SK-N-SH treated with all-trans-retinoic acid at 6 μM for 48 hours (cell line): ENCODE measurements around the gene SLC37A1.

Experiments
- ARNTL ChIP-seq: fragments of 450-650 bp; formaldehyde crosslinking; IDR thresholded peaks from 2 replicates; pipeline ENCODE4 v1.5.0; 2020; ENCODE audit warnings: low read depth, mild to moderate bottlenecking, moderate library complexity, borderline replicate concordance
- CREB5 ChIP-seq: fragments of 250-450 bp; sonication (Bioruptor Pico); IDR thresholded peaks from 2 replicates; pipeline ENCODE4 v1.5.1; 2020; ENCODE audit warnings: low read depth, mild to moderate bottlenecking, moderate library complexity
- GLIS3 ChIP-seq: fragments of 250-450 bp; sonication (Bioruptor Pico); IDR thresholded peaks from 2 replicates; pipeline ENCODE4 v1.5.0; 2020; ENCODE audit warnings: mild to moderate bottlenecking, moderate library complexity
- ISL1 ChIP-seq: fragments of 250-450 bp; sonication (Bioruptor Pico); IDR thresholded peaks from 2 replicates; pipeline ENCODE4 v2.1.2; 2022; ENCODE audit warnings: mild to moderate bottlenecking, moderate library complexity
- OSR1 ChIP-seq: fragments of 250-450 bp; sonication (Bioruptor Pico); IDR thresholded peaks from 2 replicates; pipeline ENCODE4 v1.8.0; 2022; ENCODE audit warnings: moderate library complexity, mild to moderate bottlenecking, inconsistent platforms
- PATZ1 ChIP-seq: fragments of 250-450 bp; sonication (Bioruptor Pico); IDR thresholded peaks from 2 replicates; pipeline ENCODE4 v1.8.0; 2020; ENCODE audit warnings: mild to moderate bottlenecking, moderate library complexity, borderline replicate concordance
- PPARA ChIP-seq: fragments of 250-450 bp; sonication (Bioruptor Pico); IDR thresholded peaks from 2 replicates; pipeline ENCODE4 v1.5.0; 2020; ENCODE audit warnings: mild to moderate bottlenecking, borderline replicate concordance
- RARB ChIP-seq: fragments of 250-450 bp; sonication (Bioruptor Pico); IDR thresholded peaks from 2 replicates; pipeline ENCODE4 v1.8.0; 2021; ENCODE audit warnings: mild to moderate bottlenecking, moderate library complexity
- ZFP3 ChIP-seq: fragments of 250-450 bp; sonication (Bioruptor Pico); IDR thresholded peaks from 2 replicates; pipeline ENCODE4 v1.5.0; 2020; ENCODE audit warnings: mild to moderate bottlenecking, moderate library complexity
- ZFP30 ChIP-seq: fragments of 450-650 bp; formaldehyde crosslinking; IDR thresholded peaks from 2 replicates; pipeline ENCODE4 v1.5.0; 2022; ENCODE audit warnings: mild to moderate bottlenecking, moderate library complexity
- ZNF565 ChIP-seq: fragments of 450-650 bp; formaldehyde crosslinking; conservative IDR thresholded peaks from 2 replicates; pipeline ENCODE4 v1.5.0; 2020; ENCODE audit warnings: low read depth, mild to moderate bottlenecking, moderate library complexity
- TF ChIP-seq, protein P1 (sequence below): fragments of 250-450 bp; sonication (Bioruptor Pico); IDR thresholded peaks from 2 replicates; pipeline ENCODE4 v1.8.0; 2021; ENCODE audit warnings: low read depth, mild to moderate bottlenecking, moderate library complexity, borderline replicate concordance

GRCh38 chr21:42607102-42607501, 93.5 kb downstream of the SLC37A1 start:
- TF ChIP-seq ZFP3 (CRISPR knock-in tag) (no peak), ZNF565 (no peak), CREB5 (CRISPR knock-in tag) (no peak), GLIS3 (no peak), PATZ1 (CRISPR knock-in tag) (no peak), ARNTL (CRISPR knock-in tag) (no peak), RARB (CRISPR knock-in tag) (no peak), ZFP30 (CRISPR knock-in tag) (no peak), OSR1 (CRISPR knock-in tag) (no peak), PPARA (CRISPR knock-in tag) (no peak), ISL1 (no peak)
- TF ChIP-seq, protein P1, sequence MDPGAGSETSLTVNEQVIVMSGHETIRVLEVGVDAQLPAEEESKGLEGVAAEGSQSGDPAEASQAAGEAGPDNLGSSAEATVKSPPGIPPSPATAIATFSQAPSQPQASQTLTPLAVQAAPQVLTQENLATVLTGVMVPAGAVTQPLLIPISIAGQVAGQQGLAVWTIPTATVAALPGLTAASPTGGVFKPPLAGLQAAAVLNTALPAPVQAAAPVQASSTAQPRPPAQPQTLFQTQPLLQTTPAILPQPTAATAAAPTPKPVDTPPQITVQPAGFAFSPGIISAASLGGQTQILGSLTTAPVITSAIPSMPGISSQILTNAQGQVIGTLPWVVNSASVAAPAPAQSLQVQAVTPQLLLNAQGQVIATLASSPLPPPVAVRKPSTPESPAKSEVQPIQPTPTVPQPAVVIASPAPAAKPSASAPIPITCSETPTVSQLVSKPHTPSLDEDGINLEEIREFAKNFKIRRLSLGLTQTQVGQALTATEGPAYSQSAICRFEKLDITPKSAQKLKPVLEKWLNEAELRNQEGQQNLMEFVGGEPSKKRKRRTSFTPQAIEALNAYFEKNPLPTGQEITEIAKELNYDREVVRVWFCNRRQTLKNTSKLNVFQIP (CRISPR knock-in tag): no peak
